ENCODE measurements around the gene IQGAP2.
A peak's percentile ranks its signal among the peaks of the same experiment; 100 is the strongest.
"Not testable (repeated sequence)": the region's sequence is repeated elsewhere in the genome, so short reads cannot be mapped to it uniquely, and the experiment has no call there.

IQGAP2 gene

DNA sequence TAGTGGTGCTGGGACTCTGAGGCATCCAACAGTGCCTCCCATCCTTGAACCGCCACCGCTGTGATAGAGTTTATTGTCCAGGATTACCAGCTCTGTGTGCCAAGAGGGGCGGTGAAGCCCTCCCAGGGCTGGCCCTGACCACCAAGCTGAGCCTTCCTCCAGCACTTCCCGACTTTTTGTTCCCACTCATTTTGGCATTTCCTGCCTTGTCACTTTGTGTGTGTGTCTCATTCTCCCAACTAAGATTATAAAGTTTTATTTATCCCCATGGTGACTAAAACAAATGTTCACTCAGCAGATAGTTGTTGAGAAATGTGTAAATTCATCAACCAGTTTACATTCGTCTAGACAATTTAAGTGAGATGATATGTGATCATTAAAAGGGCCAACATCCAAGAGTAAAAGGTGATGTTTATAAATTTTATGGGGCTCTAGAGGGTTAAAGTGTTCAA is 315.3 kb downstream of the IQGAP2 start:
- no peak for DNase-seq (ENCODE audit: low spot score)

DNA sequence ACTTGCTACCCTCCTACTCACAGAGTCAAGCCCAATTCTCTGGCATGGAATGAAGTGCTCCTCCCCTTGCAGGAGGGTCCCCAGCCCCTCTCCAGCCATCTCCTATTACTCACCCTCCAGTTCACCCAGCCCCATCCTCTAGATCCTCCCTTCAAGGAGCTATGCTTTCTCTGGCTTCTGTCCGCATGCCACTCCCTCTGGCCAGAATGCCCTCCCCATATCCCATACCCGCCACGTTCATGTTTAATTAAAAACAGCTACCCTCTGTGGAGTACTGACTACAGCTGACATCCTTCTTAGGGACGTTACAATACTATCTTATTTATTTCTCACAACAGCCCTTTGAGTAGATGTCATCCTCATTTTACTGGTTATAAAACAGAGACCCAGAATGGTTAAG is 315.8 kb downstream of the IQGAP2 start:
- no peak for DNase-seq (ENCODE audit: low spot score)

DNA sequence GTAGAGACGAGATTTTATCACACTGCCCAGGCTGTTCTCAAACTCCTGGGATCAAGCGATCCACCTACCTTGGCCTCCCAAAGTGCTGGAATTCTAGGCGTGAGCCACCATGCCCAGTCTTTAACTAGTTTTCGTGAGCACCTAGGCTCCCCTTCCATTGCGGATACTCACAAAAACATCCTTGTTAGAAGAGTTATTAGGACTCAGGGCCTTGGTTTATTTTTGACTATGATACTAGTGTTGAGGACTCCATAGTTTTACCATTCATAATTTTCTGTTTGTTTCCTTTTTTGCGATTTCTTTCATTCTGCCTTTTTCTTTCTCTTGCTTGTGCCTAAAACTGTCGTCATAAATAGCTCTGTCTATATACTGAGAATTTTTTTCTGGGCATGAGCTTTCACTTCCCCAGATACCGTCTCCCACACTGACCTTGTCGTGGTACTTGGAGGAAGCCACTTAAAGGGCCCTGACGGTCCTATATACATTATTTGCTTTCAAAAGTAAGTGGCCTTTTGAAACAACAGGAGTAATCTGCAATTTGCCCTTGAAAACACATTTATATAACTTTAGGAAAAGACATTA is 318.0 kb downstream of the IQGAP2 start:
- no peak for DNase-seq (ENCODE audit: low spot score)

DNA sequence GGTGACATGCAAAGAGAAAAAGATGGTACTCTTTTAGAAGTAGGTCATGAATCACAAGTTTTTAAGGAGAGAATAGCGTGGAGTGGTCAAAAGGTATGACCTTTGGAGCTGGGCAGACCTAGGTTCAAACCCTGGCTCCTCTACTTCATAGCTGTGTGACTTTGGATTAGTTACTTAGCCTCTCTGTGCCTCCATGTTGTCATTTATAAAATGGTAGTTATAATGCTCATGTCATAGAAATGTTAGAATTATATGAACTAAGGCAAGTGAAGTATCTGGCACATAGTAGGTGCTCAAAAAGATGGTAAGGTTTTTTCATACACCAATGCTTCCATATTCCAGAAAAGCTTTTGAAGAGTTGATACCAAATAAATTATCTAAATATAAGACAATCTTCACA is 320.2 kb downstream of the IQGAP2 start:
- DNase-seq (ENCODE audit: low spot score): no peak

DNA sequence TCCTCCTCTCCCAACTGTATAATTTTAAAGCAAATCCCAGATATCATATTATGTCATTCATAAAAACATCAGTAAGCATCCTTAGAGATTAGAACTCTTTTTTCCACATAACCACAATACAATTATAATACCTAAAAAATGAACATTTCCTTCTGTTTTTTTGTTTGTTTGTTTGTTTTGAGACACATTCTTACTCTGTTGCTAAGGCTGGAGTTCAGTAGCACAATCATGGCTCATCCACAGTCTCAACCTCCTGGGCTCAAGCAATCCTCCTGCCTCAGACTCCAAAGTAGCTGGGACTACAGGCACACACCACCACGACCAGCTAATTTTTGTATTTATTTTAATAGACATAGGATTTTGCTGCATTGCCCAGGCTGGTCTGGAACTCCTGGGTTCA is 320.8 kb downstream of the IQGAP2 start:
- no peak for DNase-seq (ENCODE audit: low spot score)

DNA sequence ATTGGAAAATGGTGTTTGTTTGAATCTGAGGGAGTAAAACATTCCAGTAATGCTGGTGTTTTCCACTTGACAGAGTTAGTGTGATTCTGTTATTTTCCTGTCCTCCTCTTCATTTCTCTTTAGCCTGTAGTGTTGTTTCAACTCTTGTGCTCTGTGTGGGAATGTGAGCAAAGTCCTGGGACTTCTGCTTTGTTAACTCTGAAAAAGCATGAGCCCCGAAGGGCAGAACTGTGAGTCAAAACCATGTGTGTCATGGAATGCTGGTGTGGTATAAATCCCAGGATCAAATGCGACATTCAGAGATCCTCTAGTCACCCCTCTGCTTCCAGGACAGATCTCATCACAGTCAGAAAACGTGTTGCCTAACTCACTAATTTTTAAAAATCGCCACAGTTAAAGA is 321.8 kb downstream of the IQGAP2 start:
- DNase-seq (ENCODE audit: low spot score): peak; percentile 74

DNA sequence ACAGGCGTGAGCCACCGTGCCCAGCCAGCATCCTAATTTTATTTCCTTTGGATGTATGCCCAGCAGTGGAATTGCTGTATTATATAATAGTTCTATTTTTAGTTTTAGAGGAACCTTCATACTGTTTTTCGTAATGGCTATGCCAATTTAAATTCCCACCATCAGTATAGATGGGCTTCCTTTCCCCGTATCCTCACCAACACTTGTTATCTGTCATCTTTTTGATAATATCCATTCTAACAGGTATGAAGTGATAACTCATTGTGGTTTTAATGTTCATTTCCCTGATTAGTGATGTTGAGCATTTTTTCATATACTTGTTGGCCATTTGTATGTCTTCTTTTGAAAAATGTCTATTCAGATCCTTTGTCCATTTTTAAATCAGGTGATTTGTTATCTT is 325.9 kb downstream of the IQGAP2 start:
- no peak for DNase-seq (ENCODE audit: low spot score)

DNA sequence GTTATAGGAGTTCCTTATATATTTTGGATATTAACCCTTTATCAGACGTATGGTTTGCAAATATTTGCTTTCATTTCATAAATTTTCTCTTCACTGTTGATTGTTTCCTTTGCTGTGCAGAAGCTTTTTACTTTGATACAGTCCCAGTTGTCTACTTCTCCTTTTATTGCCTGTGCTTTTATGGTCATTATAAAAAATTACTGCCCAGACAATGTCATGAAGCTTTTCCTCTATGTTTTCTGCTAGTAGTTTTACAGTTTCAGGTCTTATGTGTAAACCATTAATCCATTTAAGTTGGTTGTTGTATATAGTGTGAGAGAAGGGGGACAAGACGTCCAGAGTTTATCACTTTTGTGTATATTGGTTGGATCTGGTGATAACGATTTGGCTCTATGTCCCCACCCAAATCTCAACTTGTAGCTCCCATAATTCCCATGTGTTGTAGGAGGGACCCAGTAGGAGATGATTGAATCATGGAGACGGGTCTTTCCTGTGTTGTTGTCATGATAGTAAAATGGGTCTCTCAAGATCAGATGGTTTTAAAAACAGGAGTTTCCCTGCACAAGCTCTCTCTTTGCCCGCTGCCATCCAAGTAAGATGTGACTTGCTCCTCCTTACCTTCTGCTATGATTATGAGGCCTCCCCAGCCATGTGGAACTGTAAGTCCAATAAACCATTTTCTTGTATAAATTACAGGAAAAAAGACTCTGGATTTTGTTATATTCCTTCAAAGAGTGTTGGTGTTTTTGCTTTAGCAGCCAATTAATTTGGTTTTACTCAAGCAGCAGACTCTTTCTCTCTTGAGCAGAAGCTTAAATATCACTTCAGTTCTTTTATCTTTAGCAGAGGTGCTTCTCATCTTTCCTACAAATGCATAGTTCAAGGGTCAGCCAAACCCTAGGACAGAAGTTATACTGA is 326.5 kb downstream of the IQGAP2 start:
- DNase-seq (ENCODE audit: low spot score): no peak

DNA sequence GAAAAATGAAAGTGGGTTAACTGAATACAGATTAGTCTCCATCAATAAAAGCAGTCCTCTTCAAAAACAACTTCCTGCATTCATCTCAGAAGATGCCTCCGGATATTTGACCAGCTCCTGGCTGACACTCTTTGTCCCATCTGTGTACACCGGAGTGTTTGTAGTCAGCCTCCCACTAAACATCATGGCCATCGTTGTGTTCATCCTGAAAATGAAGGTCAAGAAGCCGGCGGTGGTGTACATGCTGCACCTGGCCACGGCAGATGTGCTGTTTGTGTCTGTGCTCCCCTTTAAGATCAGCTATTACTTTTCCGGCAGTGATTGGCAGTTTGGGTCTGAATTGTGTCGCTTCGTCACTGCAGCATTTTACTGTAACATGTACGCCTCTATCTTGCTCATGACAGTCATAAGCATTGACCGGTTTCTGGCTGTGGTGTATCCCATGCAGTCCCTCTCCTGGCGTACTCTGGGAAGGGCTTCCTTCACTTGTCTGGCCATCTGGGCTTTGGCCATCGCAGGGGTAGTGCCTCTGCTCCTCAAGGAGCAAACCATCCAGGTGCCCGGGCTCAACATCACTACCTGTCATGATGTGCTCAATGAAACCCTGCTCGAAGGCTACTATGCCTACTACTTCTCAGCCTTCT is 329.4 kb downstream of the IQGAP2 start:
- no peak for DNase-seq (ENCODE audit: low spot score)

DNA sequence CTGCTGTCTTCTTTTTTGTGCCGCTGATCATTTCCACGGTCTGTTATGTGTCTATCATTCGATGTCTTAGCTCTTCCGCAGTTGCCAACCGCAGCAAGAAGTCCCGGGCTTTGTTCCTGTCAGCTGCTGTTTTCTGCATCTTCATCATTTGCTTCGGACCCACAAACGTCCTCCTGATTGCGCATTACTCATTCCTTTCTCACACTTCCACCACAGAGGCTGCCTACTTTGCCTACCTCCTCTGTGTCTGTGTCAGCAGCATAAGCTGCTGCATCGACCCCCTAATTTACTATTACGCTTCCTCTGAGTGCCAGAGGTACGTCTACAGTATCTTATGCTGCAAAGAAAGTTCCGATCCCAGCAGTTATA is 329.9 kb downstream of the IQGAP2 start:
- no peak for DNase-seq (ENCODE audit: low spot score)

DNA sequence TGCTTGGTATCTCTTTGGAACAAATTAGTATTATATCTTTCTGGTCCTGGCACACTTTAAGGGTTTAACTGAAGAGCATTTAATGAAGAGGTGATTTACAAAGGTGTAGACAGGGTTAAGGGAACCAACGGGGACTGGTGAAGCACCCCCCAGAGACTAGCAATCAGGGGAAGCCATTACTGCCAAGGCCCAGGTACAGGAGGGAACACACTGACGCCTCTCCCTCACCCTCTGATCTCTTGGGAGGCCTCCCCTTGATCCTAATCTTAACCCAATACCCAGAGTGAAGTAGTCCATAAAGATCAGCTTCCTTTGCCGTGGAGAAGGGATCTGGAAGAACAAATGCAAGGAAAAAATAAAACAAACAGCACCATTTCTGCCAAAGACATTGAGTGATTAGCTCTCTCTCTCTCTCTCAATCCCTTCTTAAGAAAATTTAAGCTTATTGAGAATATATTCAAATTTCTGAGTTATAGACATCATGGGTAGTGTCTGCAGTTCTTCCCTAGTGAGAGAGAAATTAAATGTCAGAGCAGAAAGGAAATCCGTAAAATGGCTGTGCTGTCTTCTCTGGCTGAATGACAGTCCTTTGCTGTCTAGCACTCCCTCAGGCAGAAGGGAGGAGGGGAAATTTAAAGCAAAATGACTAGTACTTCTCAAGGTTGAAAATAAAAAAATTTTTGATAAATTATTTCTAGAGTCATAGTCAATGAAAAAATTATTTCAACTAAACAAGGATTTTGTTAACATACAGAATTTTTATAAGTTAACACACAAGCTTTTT is 332.9 kb downstream of the IQGAP2 start:
- DNase-seq (ENCODE audit: low spot score): no peak

DNA sequence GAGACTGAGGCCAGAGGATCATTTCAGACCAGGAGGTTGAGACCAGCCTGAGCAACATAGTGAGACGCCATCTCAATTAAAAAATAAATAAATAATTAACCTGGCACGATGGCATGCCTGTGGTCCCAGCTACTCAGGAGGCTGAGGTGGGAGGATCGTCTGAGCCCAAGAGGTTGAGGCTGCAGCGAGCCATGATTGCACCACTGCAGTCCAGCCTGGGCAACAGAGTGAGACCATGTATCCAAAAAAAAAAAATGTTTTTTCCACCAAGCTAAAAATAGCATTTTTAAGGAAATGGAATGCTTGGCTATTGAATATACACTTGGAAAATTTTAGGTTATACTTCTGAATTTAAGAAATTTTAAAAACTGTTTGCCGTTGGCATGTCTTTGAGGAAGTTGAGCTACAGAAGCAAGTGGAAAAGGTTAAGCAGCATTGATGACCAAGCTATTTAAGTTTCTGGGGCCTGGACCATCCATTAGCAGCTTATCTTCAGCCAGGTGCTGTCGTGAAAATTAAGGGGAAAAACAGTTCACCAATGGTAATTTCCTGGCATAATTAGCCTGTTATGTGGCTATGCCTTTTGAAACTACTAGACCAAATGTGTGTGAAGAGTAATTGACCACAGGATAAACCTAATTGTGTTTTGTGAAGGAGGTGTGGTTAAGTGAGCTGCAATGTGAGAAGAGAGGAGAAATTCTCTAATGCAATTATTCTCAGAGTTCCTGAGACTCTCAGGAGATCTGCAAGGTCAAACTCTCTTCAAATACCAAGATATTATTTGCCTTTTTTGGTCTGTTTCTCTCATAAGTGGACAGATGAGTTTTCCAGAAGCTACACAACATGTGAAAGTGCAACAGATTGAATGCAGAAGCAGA is 333.8 kb downstream of the IQGAP2 start:
- no peak for DNase-seq (ENCODE audit: low spot score)

DNA sequence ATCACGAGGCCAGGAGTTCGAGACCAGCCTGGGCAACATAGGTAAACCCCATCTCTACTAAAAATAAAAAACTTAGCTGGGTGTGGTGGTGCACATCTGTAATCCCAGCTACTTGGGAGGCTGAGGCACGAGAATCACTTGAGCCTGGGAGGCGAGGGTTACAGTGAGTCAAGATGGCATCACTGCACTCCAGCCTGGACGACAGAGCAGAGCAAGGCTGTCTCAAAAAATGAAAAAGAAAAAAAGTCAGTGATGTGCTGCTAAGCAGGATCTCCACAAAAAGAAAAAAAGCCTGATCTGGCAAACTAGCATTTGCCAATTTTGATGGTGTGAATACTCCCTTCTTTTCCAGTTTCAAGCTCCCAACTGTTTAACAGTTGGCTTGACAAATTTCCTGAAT is 334.8 kb downstream of the IQGAP2 start:
- DNase-seq (ENCODE audit: low spot score): no peak

DNA sequence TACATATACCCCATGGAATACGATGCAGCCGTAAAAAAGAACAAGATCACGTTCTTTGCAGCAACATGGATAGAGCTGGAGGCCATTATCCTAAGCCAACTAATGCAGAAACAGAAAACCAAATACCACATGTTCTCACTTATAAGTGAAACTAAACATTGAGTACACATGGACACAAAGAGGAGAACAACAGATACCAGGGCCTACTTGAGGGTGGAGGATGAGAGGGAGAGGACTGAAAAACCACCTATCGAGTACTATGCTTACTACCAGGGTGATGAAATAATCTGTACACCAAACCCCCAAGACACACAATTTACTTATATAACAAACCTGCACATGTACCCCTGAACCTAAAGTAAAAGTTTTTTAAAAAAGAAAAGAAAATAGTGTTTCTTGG is 338.4 kb downstream of the IQGAP2 start:
- DNase-seq (ENCODE audit: low spot score): not testable (repeated sequence)

DNA sequence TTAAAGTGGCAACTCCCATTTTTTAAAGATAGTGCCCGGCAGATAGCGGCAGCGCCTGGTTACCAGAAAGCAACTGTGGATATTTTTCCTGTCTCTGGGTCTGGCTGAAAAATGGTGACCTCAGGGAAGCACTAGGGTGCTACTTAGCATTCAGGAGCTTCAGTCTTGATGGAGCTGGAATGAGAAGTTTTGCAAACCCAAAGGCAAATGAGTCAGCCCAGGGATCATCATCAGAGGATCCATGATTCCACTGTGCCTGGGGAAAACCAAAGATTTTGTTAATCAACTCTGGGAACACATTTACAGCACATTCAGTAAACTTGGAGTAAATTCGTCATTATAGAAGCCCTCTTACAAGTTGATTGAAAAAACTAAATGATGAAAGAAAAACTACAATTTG is 339.5 kb downstream of the IQGAP2 start:
- no peak for DNase-seq (ENCODE audit: low spot score)

DNA sequence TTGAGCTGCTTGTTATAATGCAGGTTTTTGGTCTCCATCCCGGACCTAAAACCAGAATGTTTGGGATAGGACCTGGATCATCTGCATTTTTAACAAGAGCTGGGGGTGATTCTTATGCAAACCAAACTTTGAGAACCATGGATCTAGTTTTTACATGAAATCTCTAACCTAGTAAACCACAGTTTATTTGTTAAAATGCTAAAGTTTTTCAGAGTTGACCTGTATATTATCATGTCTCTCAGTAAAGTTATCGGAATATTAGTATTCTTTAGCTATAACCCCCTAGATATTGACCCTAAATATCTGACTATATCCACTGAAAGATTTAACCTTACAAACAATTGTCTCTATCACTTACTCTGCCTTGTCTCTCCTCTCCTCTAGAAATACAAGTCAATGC is 341.5 kb downstream of the IQGAP2 start:
- no peak for DNase-seq (ENCODE audit: low spot score)

DNA sequence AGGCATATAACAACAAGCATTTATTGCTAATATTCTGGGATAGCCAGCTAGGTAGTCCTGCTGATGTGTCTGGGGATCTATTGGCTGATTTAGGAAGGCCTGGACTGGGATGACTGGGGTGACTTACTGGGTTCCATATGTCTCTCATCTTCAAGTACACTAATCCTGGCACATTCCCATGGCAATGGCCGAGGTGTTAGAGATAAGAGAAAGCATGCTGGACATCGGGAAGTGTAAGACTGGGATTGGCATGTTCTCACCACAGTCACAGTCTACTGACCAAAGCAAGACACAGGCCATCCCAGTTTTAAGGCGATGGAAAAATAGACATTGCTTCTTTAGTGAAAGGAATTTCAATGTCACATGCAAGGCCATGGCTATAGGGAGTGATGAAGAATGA is 342.6 kb downstream of the IQGAP2 start:
- no peak for DNase-seq (ENCODE audit: low spot score)

DNA sequence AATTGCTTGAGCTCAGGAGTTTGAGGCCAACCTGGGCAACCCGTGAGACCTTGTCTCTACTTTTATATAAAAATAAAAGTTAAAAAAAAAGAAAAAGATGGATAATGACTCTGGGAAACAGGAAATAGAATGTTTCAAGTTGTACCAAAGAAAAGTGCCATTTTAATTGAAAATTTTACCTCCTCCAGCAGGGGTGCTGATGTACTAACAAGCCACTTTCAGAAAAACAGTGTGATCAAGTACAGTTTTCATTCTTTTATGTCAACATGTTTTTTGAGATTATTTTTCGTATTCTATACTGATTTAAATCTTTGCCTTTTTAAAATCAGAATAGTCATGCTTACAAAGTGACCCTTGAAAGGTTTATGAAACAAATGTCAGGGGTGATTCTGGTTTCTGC is 343.6 kb downstream of the IQGAP2 start:
- no peak for DNase-seq (ENCODE audit: low spot score)

DNA sequence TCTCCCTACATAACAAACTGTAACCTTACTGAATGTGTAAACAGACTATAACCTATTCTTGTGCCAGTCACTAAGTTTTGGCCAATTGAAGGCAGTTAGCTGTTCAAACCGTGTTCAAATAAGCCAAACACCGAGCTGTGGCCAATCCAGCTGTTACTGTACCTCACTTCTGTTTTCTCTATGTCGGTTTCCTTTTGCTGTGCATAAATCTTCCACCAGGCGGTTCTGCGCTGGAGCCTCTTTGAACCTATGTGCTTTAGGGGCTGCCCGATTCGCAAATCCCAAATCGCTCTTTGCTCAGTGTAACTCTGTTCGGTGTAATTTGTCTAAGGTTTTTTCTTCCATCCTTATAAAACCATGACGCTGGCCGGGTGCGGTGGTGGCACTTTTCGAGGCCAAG is 344.6 kb downstream of the IQGAP2 start:
- no peak for DNase-seq (ENCODE audit: low spot score)

DNA sequence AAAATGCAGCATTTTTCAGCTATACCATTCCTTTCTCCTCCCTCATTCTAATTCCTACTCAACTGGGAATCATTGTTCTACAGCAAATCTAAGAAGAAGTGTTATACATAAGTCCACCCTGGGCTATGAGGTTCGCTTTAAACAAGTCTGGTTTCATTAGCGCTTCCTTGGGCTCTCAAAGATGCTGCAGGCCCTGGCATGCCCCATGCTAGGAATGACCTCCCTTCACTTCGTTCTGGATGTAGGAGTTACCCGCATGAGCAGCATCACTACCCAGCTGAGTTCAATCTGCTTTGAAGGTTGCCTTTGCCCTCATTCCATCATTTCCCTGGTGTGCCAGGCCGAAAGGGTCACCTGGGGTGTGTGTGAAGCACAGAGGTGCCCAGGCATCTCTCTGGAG is 348.2 kb downstream of the IQGAP2 start:
- DNase-seq (ENCODE audit: low spot score): no peak

DNA sequence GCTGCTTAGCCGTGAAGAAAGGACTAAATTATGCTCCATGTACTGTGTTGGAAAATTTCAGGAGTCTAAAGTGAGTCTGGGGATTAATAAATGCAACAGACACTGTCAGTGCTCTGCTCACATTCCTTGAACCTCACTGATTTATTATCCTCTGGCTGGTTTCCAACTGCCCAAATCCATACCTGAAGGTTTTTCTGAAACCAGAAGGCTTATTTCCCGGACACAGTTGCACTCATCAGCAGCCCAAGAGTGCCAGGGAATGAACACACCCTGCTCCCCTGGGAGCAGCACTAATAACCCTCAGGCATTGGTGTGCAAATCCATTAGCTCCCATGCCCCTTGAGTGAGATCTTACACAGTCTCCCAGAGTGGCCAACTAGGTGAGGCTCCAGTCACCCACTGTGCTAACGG is 351.6 kb downstream of the IQGAP2 start:
- no peak for DNase-seq (ENCODE audit: low spot score)

All from hepatic stellate cell (primary cell).